Colonic mucosa (tissue), 4 donors: ENCODE data around the gene CHAF1A. TPM values are rescaled to one million over a fixed set of nuclear protein-coding genes. Genes with fewer than 3 reads are reported as not detected.

ENCODE experiments used
- DNase-seq: peaks from one replicate; pipeline ENCODE4 v3.0.0-alpha.2; 2020
- H3K27ac ChIP-seq: fragments of 200-600 bp; one replicate; pipeline ENCODE4 v1.8.0; 2021
- H3K27me3 ChIP-seq: fragments of 200-600 bp; one replicate; pipeline ENCODE4 v1.8.0; 2021
- H3K36me3 ChIP-seq: fragments of 200-600 bp; one replicate; pipeline ENCODE4 v1.8.0; 2021
- H3K4me1 ChIP-seq: fragments of 200-600 bp; one replicate; pipeline ENCODE4 v1.8.0; 2021; ENCODE audit warnings: mild to moderate bottlenecking
- H3K4me3 ChIP-seq: fragments of 200-600 bp; one replicate; pipeline ENCODE4 v1.8.0; 2021
- H3K9ac ChIP-seq, 2 donors: one replicate each; pipeline ENCODE4 v1.7.0; 2013; ENCODE audit warnings: control low read depth in 2 of 2, low read depth in 2 of 2, low read length in 2 of 2
- H3K9me3 ChIP-seq: fragments of 200-600 bp; one replicate; pipeline ENCODE4 v1.8.0; 2021
- intact Hi-C: fragments of 100-400 bp; cut with DNase I; formaldehyde crosslinking; loops from one replicate; pipeline ENCODE4 v1.14.1; 2022
- total RNA-seq, 2 donors: library from RNA; stranded (reverse); fragmentation: NEBNext Ultra II Directional in 1 of 2; extraction: Animal tissue kit (Norgen Biotek cat#: 25700) in 1 of 2; gene quantifications; one replicate each; pipeline ENCODE4 v1.2.1, GENCODE V29; 2021
- TF ChIP-seq, protein P1 (sequence below): fragments of 200-600 bp; IDR thresholded peaks from one replicate; pipeline ENCODE4 v1.8.0; 2022; ENCODE audit warnings: antibody characterized with exemption, mild to moderate bottlenecking
- donor health status: healthy.
- donor health status: DM: no; HTN: no; CAD: no.
- donor health status: DM: no; HTN: no; CAD: no.

The CHAF1A gene
- total RNA-seq, 2 donors from 2014 or later, result 15.6 to 53.2 TPM

DNA sequence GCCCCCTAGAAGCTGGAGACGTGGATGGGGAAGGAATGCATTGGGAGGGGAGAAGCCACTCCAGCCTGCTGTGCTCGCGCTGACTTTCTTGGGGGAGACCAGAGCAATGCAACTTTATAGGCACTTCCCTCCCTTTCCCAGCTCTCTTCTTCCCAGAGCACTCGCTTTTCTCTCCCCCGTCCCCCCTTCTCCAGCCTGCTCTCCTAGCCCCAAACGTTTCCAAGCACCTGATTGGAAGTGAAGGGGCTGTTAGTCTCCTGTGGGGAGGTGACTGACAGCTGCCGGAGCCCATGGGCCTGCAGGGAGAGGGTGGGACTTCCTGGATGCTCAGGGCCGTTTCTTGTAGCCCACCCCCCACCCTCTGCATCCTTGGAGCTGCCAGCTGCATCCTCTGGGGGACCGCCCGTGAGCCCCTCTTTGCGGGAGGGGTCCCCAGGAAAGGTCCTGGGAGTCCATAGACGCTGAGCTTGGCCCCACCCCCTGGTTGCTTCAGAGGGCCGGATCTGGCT is 72.1 kb downstream of the CHAF1A start:
- intact Hi-C loops, result no loop called here

DNA sequence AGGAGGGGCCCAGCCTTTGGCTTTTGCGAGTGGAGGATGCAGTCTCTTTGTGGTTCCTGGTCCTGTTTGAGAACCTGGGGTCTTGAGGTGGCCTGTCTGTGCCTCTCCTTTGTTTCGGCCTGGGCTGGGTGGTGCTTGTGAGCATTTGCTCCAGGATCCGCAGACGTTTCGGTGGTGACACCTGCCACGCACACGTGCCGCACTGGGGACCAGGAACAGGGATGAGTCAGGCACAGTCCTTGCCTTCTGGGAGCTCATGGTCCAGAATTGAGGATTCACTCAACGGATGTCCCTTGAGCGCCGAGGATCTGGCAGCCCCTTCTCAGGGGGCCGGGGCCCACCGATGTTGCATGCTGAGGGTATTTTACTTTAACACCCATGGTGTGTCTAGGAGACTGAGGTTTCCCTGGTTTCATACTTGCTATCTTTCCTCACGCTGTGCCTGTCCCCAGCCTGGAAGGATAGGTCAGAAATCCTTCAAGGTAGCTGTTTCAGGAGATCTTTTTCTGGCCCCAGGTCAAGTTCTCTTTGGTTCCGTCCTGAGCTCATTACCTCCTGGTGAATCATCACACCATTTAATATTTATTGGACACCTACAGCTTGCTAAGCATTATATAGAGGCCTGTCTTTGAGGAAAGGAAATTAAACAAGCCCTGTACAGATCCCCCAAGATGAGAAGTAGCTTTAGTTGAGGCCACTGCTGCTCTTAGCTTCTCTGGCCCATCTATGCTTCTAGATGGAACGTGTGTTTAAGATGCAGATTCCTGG is 74.8 kb downstream of the CHAF1A start:
- TF ChIP-seq, protein P1, sequence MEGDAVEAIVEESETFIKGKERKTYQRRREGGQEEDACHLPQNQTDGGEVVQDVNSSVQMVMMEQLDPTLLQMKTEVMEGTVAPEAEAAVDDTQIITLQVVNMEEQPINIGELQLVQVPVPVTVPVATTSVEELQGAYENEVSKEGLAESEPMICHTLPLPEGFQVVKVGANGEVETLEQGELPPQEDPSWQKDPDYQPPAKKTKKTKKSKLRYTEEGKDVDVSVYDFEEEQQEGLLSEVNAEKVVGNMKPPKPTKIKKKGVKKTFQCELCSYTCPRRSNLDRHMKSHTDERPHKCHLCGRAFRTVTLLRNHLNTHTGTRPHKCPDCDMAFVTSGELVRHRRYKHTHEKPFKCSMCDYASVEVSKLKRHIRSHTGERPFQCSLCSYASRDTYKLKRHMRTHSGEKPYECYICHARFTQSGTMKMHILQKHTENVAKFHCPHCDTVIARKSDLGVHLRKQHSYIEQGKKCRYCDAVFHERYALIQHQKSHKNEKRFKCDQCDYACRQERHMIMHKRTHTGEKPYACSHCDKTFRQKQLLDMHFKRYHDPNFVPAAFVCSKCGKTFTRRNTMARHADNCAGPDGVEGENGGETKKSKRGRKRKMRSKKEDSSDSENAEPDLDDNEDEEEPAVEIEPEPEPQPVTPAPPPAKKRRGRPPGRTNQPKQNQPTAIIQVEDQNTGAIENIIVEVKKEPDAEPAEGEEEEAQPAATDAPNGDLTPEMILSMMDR, result no peak
- Histone ChIP-seq H3K27me3 (no peaks in the 10 kb centered on the region), H3K27ac (no peak overlapping the region), H3K36me3 (no peaks in the 10 kb centered on the region), H3K9me3 (no peaks in the 10 kb centered on the region), H3K4me1 (no peaks in the 10 kb centered on the region), H3K9ac (no peak overlapping the region), H3K4me3 (no peak overlapping the region)
- DNase-seq, result no peak
- intact Hi-C loops, result no loop called here

More for the DNA sequence above, 72.1 kb downstream of the CHAF1A start:
- TF ChIP-seq, protein P1, result no peak
- H3K27ac ChIP-seq, result no peak overlapping the region
- H3K9ac ChIP-seq, result no peak overlapping the region
- no peak for DNase-seq
- H3K4me1 ChIP-seq, result no peaks in the 10 kb centered on the region
- H3K4me3 ChIP-seq, result no peak overlapping the region
- H3K27me3 ChIP-seq, result no peaks in the 10 kb centered on the region
- no peaks in the 10 kb centered on the region for H3K9me3 ChIP-seq
- H3K36me3 ChIP-seq, result no peaks in the 10 kb centered on the region

DNA sequence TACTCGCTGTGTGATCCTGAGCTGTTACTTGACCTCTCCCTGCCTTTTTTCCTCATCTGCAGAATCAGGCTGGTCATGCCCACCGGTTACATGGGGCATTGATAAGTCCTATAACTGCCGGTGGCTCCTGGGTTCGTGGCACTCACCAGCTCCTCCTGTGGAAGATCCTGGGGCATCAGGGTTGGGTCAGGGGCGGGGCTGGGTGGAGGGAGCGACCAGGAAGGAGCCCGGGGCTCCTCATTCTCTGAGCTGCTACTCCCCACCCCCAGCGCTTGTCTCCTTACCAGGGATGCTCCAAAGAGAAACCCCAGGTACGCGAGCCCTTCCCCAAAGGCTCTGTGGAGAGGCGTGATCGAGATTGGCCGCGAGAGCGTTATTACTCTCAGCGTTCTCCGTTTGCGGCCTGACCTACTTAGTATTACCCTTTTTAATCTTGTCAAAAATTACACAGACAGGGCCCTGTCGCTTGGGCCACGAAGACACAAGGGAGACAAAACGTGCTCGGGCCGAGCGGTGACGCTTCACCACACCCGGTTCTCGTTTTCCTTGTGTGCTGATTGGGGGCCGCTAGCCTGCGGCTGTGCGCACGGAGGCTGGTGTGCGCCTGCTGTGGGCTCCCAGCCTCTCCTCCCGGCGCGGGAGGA is 80.4 kb downstream of the CHAF1A start:
- TF ChIP-seq, protein P1, result no peak
- Histone ChIP-seq H3K4me3 (no peak overlapping the region), H3K9ac (no peak overlapping the region), H3K36me3 (no peaks in the 10 kb centered on the region), H3K9me3 (no peaks in the 10 kb centered on the region), H3K27ac (no peak overlapping the region), H3K4me1 (no peaks in the 10 kb centered on the region), H3K27me3 (no peaks in the 10 kb centered on the region)
- intact Hi-C loops, result no loop called here
- DNase-seq, result no peak

DNA sequence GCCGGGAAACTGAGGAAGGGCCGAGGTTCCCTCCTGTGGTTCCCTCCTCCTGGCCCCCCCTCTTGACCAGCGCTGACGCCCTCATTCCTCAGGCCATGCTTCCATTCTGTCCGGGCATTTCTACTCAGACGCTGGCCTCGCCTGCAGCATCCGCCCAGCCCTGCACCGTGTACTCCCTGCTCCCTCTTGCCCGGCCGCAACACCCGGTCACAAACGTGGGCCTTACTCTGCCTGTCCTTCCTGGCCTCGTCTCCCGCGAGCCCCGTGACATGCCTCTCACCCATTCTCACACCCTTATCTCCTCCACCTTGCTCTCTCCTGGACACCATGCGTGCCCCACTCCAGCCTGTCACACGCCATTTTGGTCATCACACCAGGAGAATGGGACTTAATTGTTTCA is 80.9 kb downstream of the CHAF1A start:
- Histone ChIP-seq H3K4me1 (no peaks in the 10 kb centered on the region), H3K9me3 (no peaks in the 10 kb centered on the region), H3K27ac (no peak overlapping the region), H3K9ac (no peak overlapping the region), H3K27me3 (no peaks in the 10 kb centered on the region), H3K36me3 (no peaks in the 10 kb centered on the region), H3K4me3 (no peak overlapping the region)
- intact Hi-C loops, result no loop called here
- TF ChIP-seq, protein P1, result no peak
- DNase-seq, result no peak

DNA sequence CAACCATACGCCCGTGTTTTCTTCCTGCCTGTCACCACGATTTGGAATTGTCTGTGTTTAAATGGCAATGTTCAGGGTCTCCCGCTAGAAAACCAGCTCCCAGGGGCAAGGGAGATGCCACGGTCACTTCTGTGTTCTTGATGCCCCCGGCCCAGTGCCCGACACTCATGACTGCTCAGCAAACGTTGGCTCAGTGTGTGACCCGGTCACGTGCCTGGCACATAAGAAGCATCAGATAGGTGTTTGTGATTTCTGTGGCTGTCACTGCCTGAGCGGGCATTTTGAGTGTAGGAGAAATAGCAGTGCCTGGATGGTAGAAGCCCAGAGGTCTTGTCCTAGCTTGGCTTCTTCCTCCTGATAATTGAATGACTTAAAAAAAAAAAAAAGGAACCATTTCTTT is 85.1 kb downstream of the CHAF1A start:
- Histone ChIP-seq H3K4me3 (no peak overlapping the region), H3K36me3 (no peaks in the 10 kb centered on the region), H3K27me3 (no peaks in the 10 kb centered on the region), H3K27ac (no peak overlapping the region), H3K9ac (no peak overlapping the region), H3K4me1 (no peaks in the 10 kb centered on the region), H3K9me3 (no peaks in the 10 kb centered on the region)
- no peak for DNase-seq
- TF ChIP-seq, protein P1, result no peak
- intact Hi-C loops, result no loop called here
